ENCODE results near the gene TMEM26.

Gene TMEM26

DNA sequence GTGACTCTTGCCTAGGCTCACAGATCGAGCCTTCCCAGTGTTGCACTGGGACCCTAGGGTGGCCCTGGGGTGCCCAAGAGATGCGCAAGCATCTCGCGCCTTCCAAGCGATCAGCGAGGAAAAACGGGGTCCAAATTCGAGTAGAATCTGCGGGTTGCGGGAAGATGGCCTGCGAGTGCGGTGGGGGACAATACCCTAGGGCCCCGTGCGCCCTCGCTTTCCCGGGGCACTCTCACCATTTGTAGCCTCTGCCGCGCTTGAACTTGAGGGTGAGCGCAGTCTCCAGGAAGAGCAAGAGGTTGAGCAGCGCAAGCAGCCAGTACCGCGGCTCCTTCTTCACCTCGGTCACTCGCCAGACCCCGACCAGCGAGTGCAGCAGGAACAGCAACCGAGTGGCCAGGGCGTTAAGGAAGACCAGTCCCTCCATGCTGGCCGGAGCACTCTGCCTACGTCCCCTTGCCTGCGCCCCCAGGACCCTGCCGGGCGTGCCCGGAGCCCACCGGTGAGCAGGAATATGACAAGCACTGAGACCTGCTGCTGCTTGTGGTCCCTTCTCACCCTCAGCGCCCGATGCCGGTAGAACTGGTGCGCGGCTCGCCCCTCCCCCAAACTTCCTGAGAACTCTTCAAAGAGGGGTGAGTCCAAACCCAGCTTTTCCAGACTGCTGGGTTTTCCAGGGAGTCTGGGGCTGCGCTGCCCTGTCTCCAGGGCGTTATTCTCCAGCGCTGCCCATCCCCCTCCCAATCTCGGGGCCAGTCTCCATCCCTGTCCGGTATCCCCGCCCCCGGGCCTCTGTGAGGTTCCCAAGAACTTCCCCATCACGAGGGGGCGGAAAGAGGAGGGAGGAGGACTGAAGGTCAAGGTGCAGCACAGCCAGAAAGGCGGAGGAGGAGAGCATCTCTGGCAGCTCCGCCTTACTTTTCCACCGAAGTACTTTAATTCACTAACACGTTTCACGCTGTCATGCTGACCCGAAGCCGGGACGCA, at the start of gene TMEM26:
TSS of gene TMEM26 (minus strand) at position 727 of the 987 bp plus-strand sequence. CDS start at position 427, 300 bp downstream.
- TF ChIP-seq CTCF (IDR thresholded peaks at IDR 0.05; ENCODE audit: insufficient read depth, low read length, missing control alignments): no peak
- ChIA-PET CTCF (no interaction called here), POLR2A (no interaction called here)
- H3K4me3 ChIP-seq (ENCODE audit: low read depth, low read length): peak within 1 kb of the TSS; percentile 78
- DNase-seq (ENCODE audit: low read depth, low spot score): no peak

DNA sequence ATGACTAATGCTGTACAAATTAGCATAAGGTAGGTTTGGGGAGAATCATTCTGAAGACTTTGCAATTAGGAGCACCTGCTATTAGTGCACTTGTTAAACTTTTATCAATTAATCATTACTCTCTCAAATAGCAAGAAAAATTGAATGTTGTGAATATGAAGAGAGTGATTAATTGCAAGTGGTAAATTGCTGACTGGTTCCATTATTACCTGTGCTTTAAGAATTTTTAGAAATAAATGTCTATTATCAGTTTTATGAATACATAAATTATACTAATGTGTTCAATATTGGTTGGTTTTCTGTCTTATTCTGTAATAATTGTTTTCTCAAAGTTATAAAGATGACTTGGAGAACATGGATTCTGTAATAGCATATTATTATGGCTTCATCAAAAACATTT, 47.3 kb upstream of the TMEM26 start:
- CTCF ChIA-PET: no interaction called here

DNA sequence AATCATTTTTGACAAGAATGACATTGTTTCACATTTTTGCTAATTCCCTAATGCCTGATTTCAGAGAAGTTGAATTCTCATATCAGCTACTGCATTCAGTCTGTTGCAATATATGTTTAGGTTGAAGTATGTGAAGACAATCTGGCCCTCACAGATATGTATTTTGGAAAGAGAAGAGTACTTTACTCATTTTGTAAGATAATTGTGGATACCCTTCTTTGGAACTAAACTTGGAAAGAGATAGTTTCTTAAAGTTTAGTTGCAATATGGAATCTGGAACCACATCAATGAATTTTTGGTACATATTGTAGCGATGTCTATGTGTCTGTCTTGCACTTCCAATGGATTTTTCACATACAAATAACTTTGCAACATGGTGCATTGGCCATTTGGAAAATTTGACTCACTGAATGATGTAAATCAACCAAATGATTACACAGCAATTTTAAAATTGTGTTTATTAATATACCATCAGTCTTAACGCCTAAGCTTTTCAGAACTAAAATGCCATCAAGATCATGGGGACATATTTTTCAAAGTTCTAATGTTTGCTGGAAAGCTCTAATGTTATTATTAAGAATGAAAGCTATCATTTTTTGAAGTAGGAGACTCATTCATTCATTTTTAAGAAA, 39.3 kb upstream of the TMEM26 start:
- CTCF ChIA-PET: no interaction called here
- POLR2A ChIA-PET: no interaction called here

More for the DNA sequence above, 47.3 kb upstream of the TMEM26 start:
- no peak overlapping the region for H3K4me3 ChIP-seq (ENCODE audit: low read depth, low read length)
- no peak for DNase-seq (ENCODE audit: low read depth, low spot score)
- TF ChIP-seq CTCF (IDR thresholded peaks at IDR 0.05; ENCODE audit: insufficient read depth, low read length, missing control alignments): no peak
- POLR2A ChIA-PET: no interaction called here

DNA sequence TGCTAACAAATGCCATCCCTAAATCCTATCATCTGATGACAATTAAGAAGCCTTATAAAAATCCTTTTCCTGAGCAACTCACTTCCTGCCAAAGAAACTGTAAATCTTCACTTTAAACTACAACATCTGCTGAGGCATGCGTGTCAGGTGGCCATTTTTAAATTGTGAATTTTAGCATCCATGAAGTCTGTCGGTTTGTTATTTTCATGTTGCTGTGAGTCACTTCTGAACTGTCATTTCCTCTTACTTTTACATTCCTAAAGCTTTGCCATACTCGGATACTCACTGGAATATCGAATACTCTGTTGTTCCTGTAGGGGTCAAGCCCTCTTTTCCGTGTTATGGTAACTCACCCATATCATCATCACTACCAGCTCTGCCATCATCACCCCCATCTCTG, 34.3 kb upstream of the TMEM26 start:
- ChIA-PET POLR2A (interaction anchor here (0.6 kb wide), 1 partner anchor 196 kb away, joined by 3 read pairs; no protein-coding TSS in a partner anchor), CTCF (no interaction called here)
- H3K4me3 ChIP-seq (ENCODE audit: low read depth, low read length): no peak overlapping the region
- DNase-seq (ENCODE audit: low read depth, low spot score): no peak
- TF ChIP-seq CTCF (IDR thresholded peaks at IDR 0.05; ENCODE audit: insufficient read depth, low read length, missing control alignments): no peak

More for the DNA sequence above, 39.3 kb upstream of the TMEM26 start:
- DNase-seq (ENCODE audit: low read depth, low spot score): no peak
- TF ChIP-seq CTCF (IDR thresholded peaks at IDR 0.05; ENCODE audit: insufficient read depth, low read length, missing control alignments): no peak
- no peak overlapping the region for H3K4me3 ChIP-seq (ENCODE audit: low read depth, low read length)

- no peak for TF ChIP-seq CTCF (IDR thresholded peaks at IDR 0.05; ENCODE audit: insufficient read depth, low read length, missing control alignments)
- CTCF ChIA-PET: interaction anchor here (1.5 kb wide), 1 partner anchor 10 kb away, joined by 4 read pairs; no protein-coding TSS in a partner anchor
- POLR2A ChIA-PET: interaction anchor here (0.6 kb wide), 1 partner anchor 195 kb away, joined by 3 read pairs; no protein-coding TSS in a partner anchor
- no peak overlapping the region for H3K4me3 ChIP-seq (ENCODE audit: low read depth, low read length)
- DNase-seq (ENCODE audit: low read depth, low spot score): no peak
Measured at GRCh38 chr10:61486738-61487396, 33.7 kb upstream of the TMEM26 start.

All from AG04449 (cell line).